NK-92 (cell line): ENCODE measurements around the gene DNM3.
"Not testable (repeated sequence)": the region's sequence is repeated elsewhere in the genome, so short reads cannot be mapped to it uniquely, and the experiment has no call there.

ENCODE experiments used
- DNase-seq: peaks from one replicate; lab custom pipeline; 2025; ENCODE audit not compliant: unreplicated experiment; lab: John Stamatoyannopoulos, UW

DNM3 gene

GRCh38 chr1:172005856-172006255 lies 164.6 kb downstream of the DNM3 start:
- DNase-seq = no peak

GRCh38 chr1:172006660-172007059 lies 165.4 kb downstream of the DNM3 start:
- DNase-seq = no peak

- no peak for DNase-seq
Measured at GRCh38 chr1:172018727-172019311, 177.5 kb downstream of the DNM3 start.

DNA sequence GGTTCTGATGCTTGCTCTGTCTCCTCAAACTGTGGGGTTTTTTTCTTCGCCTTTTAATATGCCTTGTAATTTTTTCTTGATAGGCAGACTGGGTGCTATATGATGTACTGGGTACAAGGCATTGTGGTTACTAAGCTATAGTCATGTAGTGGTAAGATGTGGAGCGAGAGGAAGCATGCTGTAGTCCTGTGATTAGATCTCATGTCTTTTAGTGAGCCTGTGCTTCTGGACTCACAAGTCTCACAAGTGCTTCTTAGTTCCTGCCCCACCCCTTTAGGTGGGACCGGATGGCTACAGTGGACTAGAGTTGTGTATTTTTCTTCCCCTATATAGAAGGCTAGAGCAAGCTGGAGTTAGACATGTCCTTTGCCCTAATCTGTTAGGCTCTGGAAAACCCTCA lies 178.7 kb downstream of the DNM3 start:
- no peak for DNase-seq

GRCh38 chr1:172024516-172024915 lies 183.2 kb downstream of the DNM3 start:
- DNase-seq = no peak

DNA sequence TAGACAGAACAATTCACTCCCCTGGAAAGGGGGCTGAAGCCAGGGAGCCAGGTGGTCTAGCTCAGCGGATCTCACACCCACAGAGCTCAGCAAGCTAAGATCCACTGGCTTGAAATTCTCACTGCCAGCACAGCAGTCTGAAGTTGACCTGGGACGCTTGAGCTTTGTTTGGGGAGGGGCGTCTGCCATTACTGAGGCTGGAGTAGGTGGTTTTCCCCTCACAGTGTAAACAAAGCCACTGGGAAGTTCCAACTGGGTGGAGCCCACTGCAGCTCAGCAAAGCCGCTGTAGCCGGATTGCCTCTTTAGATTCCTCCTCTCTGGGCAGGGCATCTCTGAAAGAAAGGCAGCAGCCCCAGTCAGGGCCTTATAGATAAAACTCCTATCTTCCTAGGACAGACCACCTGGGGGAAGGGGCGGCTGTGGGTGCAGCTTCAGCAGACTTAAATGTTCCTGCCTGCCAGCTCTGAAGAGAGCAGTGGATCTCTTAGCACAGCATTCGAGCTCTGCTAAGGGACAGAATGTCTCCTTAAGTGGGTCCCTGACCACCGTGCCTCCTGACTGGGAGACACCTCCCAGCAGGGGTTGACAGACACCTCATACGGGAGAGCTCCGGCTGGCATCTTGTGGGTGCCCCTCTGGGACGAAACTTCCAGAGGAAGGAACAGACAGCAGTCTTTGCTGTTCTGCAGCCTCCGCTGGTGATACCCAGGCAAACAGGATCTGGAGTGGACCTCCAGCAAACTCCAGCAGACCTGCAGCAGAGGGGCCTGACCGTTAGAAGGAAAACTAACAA lies 183.8 kb downstream of the DNM3 start:
- DNase-seq = not testable (repeated sequence)

DNA sequence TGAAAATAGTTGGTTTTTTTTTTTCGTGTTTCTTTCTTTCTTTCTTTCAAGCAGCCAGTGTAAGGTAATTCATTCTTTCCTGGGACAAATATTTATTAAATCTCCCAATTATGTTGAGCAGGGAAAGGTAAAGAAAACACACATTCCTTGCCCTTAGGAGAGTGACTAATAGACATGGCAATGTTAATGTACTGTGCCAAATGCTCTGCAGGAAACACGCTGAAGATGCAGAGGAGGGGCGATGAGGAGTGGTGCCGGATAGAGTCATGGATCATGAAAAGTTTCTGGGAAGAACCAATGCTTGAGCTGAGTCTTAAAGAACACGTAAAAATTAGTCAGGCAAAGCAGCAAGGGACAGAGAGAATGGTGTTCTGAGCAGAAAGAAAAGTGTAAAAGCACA lies 199.2 kb downstream of the DNM3 start:
- no peak for DNase-seq

GRCh38 chr1:172041102-172041501 lies 199.8 kb downstream of the DNM3 start:
- no peak for DNase-seq

DNA sequence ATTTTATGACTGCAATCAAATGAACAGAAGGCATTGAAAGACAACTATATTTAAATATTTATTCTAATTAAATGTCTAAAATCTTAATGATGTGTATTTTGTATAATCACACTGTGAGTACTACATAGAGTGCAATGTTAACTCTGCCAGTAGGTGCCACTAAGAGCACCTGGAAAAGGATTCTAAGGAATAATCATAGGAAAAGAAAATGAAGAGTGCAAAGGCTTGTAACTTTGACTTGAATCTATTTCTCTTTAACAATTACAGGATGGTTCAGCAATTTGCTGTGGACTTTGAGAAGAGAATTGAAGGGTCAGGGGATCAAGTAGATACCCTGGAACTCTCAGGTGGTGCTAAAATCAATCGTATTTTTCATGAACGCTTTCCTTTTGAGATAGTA lies 200.4 kb downstream of the DNM3 start:
- no peak for DNase-seq

- DNase-seq = no peak
Measured at GRCh38 chr1:172043900-172044299, 202.6 kb downstream of the DNM3 start.

DNA sequence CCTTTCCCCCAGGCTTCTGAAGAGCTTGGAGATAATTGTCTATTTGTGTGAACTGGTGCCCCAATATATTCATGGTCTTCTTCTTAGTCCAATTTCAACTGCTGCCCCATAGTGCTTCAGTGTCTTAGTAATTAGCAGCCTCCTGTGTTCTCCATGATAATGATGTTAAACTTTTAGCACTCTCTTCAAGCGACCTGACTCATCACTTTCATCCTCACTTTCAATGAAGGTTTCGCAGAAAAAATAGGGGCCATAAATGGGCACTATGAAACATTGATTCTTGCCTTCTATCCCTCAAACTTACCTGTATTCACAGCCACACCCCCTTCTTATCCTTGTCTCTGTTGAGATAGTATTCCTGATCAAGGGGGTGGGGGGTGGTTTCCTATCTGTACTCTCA lies 210.6 kb downstream of the DNM3 start:
- no peak for DNase-seq

DNA sequence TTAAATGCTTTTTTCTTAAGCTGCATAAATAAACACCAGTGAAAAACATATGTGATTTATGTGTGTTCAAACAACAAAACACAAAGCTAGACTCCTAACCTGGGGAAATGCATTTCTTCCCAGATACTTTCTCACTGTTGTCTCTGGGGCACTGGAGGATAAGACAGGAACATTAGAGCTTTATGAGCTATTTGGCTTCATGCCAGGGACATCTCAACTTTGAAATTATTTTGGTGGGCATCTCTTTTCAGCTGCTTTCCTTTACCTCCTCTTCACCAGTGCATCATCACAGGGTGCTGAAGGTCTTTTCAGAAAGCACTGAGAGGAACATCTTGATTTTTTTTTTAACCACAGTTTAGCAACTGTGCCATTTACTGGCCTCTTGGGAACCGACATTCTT lies 212.9 kb downstream of the DNM3 start:
- DNase-seq = no peak

- DNase-seq = not testable (repeated sequence)
Measured at GRCh38 chr1:172055816-172056419, 214.6 kb downstream of the DNM3 start.

DNA sequence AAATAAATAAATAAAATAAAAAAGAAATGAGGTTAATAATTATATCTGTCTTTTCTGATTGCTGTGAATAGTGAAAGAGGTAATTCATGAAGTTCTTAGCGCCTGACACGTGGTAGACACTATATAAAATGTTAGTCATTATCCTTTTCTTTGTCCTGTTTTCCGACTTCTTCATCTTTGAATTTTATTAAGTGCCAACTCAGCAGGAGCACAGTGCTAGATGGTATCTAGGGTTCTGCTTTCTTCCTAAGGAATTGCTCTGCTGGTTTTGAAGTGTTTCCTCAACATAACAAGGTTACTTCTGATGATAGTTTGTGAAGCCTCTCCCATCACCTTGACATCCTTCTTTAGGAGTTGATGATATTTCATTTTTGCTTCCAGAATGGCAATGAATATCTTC lies 227.0 kb downstream of the DNM3 start:
- no peak for DNase-seq

DNA sequence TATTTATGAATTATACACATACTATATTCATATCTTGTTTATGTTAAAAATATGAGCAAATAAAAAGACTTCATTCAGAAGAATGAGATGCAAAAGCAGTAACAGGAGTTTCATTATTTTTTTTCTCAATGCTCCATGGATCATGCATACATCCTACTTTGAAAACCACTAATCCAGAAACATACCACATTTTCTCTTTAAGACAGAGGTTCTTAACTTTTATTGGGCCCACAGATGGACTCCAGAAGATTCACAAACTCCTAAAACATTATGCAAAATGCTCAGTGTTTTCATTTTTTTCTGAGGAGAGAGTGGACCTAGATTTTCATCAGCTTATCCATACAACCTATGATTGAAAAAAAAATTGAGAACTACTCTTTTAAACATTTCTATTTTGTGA lies 227.8 kb downstream of the DNM3 start:
- DNase-seq = no peak

DNA sequence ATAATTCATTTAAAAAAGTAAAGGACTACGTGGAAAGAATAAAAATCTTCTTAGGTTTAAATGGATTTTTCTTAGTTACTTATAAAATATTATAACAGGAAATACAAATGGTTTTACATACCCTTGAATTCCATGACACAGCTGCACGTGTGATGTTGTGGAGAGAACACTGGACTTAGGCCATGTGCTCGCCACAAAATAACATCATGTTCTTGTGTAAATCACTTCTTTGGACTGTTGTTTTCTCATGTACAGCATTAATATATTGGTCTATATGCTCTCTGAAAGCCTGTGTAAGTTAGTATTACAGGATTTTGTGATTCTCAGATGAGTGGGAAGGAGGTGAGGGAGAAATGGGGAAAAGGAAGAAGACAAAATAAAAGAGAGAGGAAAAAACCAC lies 228.2 kb downstream of the DNM3 start:
- DNase-seq = no peak

DNA sequence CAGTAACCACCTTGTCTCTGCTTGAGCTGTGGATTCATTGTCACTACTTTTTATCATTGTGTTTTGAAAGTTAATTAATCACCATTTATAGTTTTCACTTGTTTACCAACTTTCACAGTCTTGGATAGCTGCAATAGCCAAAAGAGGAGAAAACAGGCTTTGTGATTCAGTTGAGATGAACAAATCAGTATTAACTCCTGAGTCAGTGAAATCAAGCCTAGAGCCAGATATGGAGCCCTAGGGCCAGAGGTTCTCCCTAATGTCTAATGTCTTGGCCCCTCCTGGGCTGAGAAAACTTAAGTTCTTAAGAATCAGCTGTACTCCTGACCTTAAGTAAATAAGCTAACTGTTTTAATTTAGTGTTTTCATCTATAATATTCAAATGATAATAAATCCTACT lies 228.8 kb downstream of the DNM3 start:
- DNase-seq = no peak

DNA sequence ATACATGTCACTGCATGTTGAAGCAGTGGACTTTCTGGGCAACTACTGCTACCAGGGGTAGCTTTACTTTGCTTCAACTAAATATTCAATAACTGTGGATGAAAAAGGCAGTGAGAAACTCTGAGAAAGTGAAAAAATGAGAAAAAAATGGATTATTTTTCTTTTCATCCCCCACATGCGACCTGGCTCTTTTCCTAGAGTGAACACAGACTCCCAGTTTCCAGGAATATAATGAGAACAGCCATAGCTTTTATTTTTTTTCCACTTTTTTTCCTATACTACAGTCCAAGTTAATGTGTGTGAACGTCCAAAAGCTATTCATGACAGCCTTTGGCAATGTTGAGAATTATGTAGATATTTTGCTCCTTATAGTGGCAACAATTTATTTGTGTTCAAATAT lies 230.4 kb downstream of the DNM3 start:
- no peak for DNase-seq

DNA sequence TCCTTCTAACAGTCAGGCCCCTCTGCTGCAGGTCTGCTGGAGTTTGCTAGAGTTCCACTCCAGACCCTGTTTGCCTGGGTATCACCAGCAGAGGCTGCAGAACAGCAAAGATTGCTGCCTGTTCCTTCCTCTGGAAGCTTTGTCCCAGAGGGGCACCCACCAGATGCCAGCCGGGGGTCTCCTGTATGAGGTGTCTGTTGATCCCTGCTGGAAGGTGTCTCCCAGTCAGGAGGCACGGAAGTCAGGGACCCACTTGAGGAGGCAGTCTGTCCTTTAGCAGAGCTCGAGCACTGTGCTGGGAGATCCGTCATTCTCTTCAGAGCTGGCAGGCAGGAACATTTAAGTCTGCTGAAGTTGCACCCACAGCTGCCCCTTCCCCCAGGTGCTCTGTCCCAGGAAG lies 238.6 kb downstream of the DNM3 start:
- not testable (repeated sequence) for DNase-seq

DNA sequence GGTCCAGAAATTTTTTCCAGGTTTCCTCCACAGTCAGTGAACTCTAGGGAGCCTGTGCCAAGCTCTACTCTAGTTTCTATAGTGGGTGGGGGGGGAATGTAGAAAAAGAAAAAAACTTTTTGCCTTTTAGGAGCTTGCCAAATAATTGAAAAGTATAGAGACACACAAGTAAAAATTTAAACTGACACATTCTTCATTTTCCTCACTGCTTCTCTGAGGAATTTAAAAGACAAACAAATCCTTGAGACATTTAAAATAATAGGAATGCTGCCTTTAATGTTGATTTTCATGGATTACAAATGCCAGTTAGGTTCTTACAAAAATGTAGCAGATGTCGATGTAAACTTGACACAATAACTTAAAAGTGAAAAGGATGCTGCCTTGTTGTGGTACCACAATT lies 241.9 kb downstream of the DNM3 start:
- DNase-seq = no peak

DNA sequence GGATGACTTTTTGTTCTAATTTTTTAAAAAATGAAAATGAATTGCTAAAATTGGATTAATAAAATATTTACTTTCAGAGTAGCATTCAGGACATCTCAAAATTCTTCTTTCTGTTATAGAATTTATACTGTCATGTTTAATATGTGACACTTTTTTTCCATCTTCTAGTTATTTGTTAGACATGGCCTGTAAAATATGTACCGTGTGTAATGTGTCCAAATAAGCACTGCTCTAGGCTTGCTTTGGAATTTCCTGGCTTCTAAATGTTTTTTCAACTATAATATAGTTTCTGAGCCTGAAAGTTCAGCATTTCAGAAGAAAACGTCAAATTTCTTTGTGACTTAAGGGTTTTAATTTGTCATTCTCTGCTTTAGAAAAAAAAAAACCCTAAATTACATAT lies 243.6 kb downstream of the DNM3 start:
- no peak for DNase-seq

DNA sequence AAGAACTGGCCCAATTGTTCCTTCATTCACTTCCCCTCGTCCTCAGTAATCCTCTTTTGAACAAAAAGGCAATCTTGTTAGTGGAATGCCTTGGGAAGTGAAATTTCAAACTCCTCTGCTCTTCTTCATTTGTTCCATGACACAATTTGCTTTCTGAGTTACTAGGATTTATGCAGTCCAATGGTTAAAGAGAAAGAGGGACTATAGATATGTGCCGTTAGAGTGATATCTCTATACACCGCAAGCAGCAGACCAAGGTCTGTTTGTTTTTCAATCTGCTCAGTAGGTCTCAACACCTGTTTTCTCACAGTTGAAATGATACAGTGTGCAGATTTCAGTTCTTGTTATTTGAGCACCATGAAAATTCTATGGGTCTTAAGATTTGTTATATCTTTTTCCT lies 244.0 kb downstream of the DNM3 start:
- DNase-seq = no peak

- no peak for DNase-seq
Measured at GRCh38 chr1:172086137-172086536, 244.8 kb downstream of the DNM3 start.
